GM19023 (cell line): Measurements from ENCODE around the gene RNF224.

ENCODE experiments used
- ATAC-seq: cut with Tn5 transposase; IDR thresholded peaks from one replicate; pipeline ENCODE4 v1.9.1; 2021; ENCODE audit warnings: mild to moderate bottlenecking, moderate library complexity; ENCODE audit not compliant: unreplicated experiment

The RNF224 gene

DNA sequence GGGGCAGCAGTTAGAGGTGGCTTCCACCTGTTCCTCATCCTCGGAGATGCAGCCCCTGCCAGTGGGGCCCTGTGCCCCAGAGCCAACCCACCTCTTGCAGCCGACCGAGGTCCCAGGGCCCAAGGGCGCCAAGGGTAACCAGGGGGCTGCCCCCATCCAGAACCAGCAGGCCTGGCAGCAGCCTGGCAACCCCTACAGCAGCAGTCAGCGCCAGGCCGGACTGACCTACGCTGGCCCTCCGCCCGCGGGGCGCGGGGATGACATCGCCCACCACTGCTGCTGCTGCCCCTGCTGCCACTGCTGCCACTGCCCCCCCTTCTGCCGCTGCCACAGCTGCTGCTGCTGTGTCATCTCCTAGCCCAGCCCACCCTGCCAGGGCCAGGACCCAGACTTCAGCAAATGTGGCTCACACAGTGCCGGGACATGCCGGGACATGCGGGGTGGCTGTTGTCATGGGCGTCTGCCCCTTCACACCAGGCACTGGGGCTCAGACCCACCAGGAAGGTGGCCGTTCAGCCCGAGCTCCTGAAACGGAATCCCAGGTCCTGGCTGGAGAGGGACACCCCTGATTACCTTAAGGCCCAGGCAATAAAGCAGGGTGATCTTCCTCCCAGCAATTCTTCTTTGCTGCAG lies 1.5 kb upstream of the RNF224 start:
- no peak for ATAC-seq

DNA sequence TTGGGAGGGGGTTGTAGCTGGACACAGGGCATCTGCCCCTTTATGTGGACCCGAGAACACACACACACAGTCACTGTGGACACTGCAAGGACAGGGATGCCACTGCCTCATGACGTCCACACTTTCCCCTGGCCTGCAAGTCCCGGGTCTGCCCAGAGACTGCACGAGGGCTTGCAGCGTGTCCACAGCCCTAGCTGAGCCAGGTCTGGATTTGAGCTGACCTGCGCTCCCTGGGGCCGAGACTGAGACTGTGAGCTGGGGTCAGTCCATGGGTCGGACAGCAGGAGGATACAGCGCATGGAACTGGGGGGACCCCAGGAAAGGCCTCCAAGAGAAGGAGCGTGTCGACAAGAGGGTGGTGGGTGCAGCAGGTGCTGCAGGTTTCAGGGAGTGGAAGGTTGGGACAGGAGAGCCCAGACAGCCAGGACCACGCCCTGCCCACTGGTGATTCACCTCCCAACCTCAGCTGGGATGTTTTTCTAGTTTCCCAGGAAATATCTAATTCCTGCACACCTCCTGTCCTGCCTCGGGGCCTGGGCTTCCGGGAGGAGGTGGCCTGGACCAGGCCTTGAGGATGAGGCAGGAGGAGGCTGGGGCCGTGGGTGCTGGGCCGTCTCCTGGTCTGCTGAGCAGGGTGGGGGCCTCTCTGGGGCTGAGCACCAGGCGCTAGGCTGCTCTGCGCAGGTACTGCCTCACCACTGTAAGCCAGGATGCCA lies 806 bp upstream of the RNF224 start:
- ATAC-seq = no peak

DNA sequence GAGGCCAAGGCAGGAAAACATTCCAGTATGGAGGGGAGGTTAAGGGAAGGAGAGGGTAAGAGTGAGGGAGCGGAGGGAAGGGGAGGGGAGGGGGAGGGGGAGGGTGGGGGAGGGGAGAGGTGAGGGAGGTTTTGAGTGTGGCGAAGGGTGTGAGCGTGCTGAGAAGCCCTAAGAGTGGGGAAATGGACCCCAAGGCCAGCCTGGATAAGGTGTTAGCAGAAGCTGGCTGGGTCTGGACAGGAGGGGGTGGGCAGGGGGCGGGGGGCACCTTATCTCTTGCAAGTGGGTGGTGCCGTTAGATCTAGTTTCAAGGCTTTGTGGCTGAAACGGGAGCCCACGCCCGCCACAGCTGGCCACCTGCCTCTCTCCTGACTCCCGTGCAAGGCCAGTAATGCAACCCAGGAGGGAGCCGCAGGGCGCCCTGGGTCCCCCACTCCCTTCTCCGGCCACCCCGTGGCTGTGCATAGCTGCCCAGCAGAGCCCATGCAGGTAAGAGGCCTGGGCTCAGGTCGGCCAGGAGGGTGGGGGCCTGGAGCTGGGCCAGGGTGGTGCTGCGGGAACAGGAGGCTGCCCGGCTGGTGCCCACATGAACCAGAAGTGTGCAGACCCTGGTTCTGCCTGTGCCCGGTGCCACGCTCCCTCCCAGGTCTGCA lies 677 bp downstream of the RNF224 start:
- no peak for ATAC-seq

DNA sequence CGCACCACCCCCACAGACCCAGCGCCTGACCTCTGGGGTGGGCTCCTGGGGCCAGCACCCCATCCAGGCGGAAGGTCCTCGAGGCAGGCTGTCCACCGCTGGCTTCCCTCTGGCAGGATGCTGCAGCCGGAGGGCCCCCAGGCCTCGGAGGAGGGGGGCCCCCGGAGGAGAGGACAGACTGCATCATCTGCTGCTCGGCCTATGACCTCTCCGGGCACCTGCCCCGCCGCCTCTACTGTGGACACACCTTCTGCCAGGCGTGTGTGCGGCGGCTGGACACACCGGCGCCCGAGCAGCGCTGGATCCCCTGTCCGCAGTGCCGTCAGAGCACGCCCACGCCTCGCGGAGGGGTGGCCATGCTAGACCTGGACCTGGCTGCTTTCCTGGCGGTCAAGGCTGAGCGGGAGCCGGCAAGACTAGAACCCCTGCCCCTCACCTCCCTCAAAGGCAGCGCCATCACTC lies 1.2 kb downstream of the RNF224 start:
- no peak for ATAC-seq

DNA sequence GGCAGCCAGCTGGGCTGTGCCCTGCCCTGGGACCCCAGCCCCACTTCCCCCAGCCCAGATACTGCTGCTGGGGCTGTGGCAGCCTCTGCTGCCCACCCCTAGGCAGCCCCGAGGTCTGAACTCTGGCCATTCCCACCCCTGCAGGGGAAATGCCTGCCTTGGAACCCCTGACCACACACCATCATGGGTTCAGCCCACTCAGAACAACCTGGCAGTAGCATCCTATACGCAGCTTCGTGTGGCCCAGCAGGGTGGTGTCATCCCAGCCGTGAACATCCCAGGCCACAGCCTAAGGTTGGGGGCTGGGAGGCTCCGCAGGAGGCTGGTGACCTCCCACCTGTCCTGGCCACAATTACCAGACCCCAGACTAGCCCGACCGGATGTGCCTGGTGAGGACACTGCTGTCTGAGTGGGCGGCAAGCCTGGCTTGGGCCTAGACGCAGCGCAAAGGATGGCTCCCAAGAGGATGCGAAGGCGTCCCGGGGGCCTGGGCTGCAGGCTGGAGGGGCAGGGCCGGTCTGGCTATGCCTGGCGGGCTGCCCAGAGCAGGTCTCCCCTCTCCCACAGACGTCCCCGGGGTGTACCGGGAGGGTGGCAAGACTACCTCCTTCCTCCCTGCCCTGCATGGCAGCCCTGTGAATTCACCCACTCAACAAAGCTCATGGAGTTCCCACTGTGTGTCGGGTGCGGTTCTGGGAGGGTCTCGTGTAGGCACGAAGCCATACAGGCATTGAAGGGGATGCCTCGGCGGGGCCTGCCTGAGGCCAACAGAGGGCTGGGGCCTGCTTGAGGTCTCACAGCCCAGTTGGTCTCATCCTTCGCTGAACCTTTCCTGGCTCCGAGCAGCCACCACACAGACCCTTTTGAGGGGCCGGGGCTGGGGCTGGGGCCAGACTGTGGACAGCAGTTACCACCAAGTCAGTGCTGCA lies 1.9 kb downstream of the RNF224 start:
- ATAC-seq = no peak

DNA sequence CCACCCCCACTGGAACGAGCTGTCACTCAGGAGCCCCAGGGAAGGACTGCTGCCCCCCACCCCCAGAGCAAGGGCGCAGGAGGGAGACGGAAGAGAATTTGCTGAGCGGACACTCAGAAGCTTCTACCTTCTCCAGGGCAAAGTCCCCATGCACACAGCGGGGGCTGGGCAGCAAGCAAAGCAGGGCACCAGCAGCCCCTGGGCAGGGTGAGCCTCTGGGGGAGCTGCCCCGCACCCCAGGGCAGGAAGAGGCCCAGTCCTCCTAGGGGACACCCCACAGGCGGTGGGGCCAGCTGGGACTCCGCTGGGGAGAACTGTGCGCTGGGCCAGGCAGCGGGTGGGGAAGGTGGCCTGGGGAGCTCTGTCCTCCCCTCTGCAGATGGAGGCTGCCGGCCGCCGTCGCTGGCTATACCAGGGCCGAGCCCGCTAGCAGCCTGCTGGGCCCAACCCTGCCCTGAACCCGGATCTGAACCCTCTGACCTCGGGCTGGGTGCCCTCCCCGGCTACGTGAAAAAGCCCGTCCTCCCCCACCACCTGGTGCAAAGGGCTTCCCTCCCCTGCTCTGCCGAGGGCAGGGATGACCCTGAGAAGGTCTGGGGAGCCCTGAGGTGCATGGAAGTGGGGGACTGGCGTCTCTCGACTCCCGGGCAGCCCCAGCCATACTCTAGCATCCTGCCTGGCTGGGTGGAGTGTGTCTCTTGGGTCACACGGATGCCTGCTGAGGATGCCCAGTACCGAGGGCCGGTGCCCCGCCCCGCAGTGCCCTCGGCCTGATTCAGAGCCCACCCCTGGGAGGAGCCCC lies 2.8 kb downstream of the RNF224 start:
- ATAC-seq = no peak

DNA sequence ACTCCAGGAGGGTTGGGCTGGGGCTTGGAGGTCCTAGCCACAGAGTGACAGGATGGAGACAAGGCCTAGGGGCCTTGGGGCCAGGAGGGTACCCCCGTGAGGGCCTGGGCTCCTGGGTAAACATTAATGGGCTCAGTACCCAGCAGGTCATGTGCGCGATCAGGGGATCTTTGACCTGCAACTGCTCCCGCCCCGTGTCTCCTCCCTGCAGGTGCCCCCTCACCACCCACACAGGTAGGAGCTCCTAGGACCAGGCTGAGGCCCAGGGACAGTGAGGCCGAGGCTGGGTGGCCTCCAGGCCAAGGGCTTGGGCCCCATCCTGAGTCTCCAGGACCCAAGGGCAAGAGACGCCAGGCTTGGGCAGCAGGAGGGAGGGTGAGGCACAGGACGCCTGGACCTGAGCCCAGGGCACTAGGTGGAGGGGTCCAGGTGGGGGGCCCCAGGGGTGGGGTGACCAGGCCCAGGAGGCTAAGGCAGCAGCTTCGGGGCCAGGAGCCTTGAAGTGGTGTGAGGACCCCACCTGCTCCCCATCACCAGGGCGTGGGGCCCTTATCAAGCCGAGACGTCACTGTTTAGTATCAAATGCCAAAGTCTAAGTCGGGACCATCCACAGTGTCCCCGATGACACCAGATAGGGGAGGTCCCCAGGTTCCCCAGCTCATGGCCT lies 3.5 kb downstream of the RNF224 start, which contains the start of gene SLC34A3:
Gene SLC34A3 (plus strand): TSS at position 197 of the 667 bp plus-strand sequence. CDS start 802 bp downstream, outside the sequence.
- ATAC-seq = no peak

DNA sequence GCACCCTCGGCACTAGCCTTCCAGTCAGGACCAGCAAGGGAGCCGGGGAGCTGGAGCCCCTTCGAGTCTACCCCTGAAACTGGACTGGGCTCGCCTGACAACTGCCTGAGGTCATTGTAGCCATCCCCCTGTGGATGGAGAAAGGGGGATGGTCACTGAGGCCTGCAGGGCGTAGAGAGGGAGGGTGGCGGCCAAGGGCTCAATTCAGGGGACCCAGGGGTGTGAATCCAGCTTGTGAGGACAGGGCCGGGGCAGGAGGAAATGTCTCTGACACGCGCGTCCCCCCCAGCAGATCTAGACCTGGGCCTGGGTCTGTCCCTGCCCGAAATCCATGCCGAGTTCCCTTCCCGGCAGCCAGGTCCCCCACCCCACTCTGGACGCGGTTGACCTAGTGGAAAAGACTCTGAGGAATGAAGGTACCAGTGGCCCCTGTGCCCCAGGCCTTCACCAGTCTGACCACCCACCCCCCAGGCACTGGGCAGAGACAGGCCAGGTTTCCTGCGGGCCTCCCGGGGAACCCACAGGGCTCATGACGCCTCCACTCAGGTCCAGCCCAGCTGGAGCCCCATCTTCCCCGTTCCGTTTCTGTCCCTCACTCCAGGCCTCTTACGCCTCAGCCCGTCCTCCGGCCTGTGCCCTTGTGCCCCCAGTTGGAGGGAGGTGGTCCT lies 4.2 kb downstream of the RNF224 start:
- no peak for ATAC-seq

DNA sequence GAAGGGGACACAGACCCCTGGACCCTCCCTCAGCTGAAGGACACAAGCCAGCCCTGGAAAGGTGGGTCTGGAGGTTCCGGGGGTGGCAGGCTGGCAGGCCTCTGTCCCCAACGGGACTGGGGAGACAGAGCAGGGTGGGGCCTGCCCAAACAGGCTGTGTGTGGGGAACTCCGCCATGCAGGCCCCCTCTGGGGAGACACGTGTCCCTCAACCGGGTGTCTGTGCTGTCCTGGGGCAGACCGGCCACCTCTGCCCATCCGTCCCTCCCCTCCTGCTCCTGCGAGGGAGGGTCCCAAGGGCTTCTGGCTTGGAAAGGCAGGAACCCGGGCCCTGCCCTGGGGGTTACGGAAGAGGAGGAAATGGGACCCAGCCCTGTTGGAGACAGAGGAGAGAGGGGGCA lies 4.8 kb downstream of the RNF224 start:
- ATAC-seq = no peak

DNA sequence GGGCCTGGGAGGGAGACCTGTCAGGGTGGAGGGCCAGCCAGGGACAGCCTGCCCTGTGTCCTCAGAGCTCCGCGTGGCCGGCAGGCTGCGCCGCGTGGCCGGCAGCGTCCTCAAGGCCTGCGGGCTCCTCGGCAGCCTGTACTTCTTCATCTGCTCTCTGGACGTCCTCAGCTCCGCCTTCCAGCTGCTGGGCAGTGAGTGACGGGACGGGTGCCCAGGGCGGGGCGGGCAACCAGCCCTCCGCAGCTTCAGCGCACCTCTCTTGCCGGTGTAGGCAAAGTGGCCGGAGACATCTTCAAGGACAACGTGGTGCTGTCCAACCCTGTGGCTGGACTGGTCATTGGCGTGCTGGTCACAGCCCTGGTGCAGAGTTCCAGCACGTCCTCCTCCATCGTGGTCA lies 5.2 kb downstream of the RNF224 start:
- no peak for ATAC-seq

DNA sequence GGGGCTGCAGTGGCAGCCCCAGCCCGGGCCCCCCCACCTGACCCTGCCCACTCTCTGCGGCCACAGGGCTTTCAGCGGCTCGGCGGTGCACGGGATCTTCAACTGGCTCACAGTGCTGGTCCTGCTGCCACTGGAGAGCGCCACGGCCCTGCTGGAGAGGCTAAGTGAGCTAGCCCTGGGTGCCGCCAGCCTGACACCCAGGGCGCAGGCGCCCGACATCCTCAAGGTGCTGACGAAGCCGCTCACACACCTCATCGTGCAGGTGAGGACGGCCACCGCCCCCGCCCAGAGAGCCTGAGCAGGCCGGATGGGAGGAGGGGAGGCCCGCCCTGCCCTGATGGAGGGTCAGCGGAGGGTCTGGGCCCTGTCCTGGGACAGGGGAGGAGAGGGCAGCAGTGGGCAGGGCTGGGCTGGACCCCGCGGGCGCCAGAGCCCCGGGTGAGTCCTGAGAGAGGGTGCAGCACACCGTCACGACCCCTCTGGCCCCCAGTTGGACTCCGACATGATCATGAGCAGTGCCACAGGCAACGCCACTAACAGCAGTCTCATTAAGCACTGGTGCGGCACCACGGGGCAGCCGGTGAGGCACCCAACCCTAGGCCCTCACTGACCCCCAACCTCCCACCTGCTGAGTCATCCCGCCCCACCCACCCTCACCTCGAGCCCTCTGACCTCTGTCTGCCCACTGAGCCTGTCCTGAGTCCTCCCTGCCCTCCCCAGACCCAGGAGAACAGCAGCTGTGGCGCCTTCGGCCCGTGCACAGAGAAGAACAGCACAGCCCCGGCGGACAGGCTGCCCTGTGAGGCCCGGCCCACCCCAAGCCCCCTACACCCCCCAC lies 6.1 kb downstream of the RNF224 start:
- ATAC-seq = no peak

DNA sequence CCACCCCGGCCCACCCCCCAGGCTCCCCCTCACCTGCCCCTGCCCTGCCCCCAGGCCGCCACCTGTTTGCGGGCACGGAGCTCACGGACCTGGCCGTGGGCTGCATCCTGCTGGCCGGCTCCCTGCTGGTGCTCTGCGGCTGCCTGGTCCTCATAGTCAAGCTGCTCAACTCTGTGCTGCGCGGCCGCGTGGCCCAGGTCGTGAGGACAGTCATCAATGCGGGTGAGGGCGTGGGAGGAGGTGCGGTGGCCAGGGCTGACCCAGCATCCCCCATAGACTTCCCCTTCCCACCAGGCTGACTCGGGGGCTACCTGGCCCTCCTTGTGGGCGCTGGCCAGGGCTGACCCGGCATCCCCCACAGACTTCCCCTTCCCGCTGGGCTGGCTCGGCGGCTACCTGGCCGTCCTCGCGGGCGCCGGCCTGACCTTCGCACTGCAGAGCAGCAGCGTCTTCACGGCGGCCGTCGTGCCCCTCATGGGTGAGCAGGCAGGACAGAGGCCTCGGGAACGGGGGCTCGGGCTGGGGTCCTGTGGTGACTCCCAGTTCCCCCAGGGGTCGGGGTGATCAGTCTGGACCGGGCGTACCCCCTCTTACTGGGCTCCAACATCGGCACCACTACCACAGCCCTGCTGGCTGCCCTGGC lies 6.9 kb downstream of the RNF224 start:
- no peak for ATAC-seq

DNA sequence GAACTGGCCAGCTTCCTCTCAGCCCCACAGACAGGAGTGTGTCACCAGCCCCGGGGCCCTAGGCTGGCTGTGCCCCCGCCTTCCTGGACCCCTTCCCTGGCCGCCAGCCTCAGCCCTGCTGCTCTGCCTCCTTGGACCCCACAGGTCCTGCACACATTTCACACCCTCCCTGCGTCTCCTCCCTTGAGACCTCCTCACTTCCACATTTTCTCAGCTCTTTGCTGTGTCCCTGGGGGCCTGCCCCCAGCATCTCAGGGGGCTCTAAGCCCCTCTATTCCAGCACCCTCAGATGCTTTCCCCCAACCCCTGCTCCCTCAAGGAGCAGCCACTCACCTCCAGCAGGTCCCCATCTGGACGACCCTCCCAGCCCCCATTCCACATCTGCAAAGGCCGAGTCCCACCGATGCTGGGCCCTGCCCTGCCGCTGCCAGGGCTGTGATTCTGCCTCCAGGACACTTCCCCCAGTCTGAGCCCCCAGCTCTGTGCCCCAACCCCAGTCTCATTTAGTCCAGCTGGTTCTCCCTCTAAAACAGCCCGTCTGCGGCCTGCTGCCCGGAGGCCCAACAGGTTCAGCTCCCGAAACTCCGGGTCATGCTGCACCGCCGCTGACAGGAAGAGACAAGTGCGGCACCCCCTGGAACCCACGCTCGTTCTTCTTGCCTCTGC lies 7.6 kb downstream of the RNF224 start:
- no peak for ATAC-seq

DNA sequence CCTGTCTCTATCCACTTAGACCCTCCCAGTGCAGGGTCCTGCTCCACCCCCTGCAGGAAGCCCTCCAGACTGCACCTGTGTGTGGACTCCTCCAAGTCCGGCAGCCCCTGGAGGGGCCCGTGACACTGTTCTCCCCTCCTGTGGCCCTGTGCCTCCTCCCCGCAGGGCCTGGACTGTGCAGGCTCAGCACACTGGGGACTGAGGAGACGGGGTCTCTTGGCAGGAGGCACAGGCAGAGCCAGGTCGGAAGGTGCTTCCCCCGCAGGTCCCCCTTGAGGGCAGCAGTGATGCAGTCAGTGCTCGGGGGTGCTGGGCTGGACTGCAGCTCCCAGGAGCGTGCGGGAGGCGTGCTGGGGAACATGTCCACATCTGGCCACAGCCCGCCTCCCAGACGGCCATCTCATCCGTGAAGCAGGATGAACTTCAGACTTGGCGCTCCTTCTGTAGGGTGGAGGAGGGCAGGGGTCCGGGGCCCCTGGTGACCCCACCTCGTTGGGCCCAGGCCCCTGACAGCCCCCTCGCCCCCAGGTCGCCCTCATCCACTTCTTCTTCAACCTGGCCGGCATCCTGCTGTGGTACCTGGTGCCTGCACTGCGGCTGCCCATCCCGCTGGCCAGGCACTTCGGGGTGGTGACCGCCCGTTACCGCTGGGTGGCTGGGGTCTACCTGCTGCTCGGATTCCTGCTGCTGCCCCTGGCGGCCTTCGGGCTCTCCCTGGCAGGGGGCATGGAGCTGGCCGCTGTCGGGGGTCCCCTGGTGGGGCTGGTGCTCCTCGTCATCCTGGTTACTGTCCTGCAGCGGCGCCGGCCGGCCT lies 8.3 kb downstream of the RNF224 start:
- ATAC-seq = no peak

DNA sequence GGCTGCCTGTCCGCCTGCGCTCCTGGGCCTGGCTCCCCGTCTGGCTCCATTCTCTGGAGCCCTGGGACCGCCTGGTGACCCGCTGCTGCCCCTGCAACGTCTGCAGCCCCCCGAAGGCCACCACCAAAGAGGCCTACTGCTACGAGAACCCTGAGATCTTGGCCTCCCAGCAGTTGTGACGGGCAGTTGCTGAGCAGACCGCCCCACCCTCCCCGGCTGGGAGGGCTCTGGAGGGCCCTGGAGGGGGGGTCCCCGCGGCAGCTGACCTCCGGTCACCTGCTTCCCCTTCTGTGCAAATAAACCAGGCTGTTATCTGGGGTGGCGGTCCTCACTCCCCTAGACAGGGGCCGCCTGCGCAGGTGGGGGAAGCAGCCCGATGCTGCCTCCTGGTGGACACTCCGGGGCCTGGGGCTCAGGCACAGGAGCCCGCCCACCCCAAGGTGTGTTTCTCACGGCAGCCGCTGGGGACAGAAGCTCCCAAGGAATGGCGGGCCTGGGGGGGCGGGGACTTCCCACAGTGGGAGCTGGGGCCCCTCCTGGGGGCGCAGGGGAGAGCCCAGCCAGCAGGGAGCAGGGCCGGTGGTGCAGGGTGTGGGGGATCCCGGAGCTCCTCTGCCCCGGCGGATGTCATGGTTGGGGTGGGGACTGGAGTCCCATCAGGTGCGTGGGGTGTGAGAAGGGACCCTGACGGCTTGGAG lies 9.1 kb downstream of the RNF224 start:
- ATAC-seq = no peak

DNA sequence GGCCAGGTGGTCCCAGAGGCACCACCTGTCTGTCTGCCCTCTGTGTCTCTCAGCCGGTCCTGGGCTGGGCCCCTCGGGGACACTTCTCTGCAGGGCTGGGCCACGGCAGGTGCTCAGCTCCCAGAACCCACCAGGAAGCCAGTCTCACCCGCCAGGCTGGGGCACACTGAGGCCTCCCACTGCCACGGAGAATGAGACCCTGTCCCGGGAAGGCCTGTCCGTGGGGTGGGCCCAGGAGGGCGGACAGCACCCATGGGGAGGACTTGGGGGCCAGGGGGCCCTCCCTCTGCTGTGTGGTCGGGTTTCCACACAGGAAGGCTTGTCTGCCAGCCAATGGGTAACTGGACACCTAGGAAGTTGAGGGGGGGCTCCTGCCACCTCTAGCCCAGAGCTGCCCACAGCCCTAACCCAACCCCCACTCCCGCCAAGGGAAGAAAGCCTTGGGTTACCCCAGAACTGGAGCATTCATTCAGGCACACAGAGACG lies 9.7 kb downstream of the RNF224 start:
- no peak for ATAC-seq
